ENCODE measurements around the gene CLDN16.

CLDN16 gene

DNA sequence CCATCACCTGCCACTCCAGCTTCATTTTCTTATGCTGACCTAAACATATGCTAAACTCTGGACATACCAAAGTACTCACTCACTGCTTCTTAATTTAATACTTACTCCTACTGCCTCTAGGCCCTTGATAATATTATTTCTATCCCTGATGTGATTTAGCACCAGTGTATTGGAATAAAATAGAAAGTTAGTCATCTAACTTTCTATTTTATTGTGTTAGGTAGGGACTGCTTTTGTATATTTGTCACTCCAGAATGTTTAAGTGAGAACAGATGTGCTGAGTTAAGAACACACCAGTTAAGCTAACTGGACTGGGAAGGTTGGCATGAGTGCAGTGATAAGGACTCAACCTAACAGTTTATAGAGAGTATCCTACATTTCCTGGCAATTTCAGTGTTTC is 6.5 kb upstream of the CLDN16 start:
- DNase-seq, result no peak

DNA sequence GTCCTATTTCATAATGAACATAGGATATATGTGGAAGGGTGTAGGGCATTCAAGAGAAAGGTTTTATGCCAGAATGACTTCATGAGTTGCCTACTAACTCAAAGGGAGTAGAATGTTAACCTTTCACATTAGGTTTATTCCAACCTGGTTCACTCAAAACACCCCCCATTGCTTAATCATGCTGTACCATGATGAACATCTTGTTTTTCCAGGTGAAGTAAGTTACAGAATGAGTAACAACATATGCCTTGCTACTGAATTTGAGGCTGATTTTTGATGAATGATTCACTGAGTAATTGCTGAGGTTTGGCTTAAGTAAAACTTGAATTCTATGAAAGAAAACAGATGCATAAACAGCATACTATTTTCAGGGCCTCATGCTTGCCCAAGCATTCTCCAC is 5.9 kb upstream of the CLDN16 start:
- no peak for DNase-seq

- peak; percentile 69 for DNase-seq
Observed at GRCh38 chr3:190384309-190384756, 3.6 kb upstream of the CLDN16 start.

- peak; percentile 62 for DNase-seq
Observed at GRCh38 chr3:190385731-190386688, 2.0 kb upstream of the CLDN16 start.

DNA sequence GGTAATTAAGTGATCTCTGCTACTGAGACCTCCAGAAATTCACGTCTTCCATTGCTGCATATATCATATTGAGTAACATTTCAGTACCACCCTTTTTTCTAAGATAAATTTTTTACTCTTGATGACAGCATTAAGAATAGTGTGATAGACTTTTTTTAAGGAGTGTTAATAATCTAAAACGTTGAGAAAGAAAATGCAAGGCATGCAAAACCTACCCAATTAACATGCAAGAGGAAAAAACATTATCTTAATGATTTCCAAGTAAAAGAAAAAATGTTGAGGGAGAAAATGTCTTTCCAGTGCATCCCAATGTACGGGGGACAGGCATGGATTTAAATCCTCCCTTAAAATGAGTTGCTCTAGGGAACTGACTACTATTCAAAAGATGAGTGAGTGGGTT is 740 bp downstream of the CLDN16 start:
- DNase-seq, result no peak

- DNase-seq, result no peak
Observed at GRCh38 chr3:190396001-190396400, 8.0 kb downstream of the CLDN16 start.

DNA sequence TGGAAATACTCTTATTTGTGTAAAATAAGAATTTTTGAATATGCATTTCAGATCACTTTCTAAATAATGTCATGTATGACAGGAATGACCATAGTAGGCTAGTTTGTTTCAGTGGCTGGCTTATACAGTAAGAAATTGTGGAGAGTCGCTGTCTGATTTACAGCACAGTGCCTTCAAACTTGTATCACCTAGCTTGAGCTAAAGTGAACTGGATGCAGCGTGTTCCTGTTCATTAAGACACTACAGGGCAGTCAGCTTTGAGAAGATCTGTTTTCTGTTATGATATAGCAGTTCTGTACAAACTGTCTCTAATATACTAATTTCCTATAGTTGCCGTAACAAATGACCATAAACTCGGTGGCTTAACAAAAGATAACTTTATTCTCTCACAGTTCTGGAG is 9.9 kb downstream of the CLDN16 start:
- no peak for DNase-seq

- DNase-seq, result no peak
Observed at GRCh38 chr3:190399677-190400076, 11.7 kb downstream of the CLDN16 start.

DNA sequence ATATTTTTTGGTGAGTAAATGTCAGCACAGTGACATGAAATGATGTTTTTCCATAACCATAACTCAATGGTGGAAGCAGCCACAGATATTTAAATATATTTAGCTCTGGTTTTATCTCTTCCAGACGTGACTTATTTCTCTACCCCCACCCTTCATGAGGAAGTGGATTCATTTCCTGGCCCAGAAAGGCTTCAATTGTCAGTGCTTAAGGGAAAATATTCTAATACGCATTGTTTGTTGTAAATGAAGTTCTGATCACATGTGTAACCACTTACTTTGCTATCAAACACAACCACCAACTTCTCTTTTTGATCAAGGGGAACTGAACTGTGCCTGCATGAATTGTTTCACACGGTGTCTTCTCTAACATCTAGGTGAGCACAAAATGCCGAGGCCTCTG is 14.0 kb downstream of the CLDN16 start:
- DNase-seq, result no peak

DNA sequence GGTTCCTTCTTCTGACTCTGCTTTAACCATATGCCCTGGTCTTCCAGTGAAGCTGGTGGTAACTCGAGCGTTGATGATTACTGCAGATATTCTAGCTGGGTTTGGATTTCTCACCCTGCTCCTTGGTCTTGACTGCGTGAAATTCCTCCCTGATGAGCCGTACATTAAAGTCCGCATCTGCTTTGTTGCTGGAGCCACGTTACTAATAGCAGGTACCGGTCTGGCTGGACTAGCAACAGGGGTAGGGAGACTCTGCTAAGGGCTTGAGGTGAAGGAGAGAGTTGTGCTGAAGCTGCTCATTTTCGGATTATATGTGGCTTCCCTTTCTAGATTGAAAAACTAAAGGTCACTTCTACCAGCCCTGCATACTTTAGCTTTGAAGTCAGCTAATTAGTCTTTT is 16.8 kb downstream of the CLDN16 start:
- no peak for DNase-seq

- DNase-seq, result no peak
Observed at GRCh38 chr3:190414297-190414696, 26.3 kb downstream of the CLDN16 start.

DNA sequence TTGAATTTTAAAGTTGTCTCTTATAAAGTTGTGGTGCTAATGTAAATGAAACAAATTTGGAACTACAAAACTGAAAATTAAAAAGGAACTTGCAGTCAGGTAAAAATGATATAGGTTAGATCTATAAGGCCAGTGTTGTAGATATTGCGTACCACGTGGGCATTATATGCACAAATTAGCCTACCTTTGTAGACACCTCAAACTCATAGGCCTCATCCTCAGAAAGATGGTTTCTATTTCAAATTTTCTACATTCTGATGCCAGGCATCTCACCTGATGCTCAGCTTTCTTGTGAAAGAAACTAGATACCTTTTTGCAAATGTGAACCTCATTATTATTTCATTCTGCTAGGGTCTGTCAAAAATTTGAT is 36.1 kb downstream of the CLDN16 start:
- no peak for DNase-seq

GRCh38 chr3:190424478-190425439 is 36.8 kb downstream of the CLDN16 start:
- DNase-seq, result peak; percentile 50

GRCh38 chr3:190425833-190426232 is 37.9 kb downstream of the CLDN16 start:
- no peak for DNase-seq

- no peak for DNase-seq
Observed at GRCh38 chr3:190426806-190427507, 39.0 kb downstream of the CLDN16 start.

- DNase-seq, result no peak
Observed at GRCh38 chr3:190429681-190430080, 41.7 kb downstream of the CLDN16 start.

DNA sequence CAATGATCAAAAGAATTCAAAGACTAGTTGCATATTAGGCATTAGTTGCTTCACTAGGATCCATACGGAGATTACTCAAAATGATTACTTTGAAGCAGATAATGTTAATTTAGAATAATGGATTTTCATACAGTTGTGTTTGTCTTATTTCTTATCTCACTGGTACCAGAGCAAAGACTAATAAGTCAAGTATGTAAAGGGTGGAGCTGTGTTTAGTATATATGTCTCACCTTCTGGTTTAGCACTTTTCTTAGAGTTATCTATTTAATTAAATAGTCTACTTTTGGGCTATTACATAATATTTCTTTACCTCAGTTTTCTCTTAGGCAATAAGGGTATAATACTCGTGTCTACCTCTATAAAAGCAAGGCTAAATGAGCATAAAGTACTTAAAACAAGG is 42.9 kb downstream of the CLDN16 start:
- DNase-seq, result no peak

- peak; percentile 33 for DNase-seq
Observed at GRCh38 chr3:190432216-190432615, 44.3 kb downstream of the CLDN16 start.

DNA sequence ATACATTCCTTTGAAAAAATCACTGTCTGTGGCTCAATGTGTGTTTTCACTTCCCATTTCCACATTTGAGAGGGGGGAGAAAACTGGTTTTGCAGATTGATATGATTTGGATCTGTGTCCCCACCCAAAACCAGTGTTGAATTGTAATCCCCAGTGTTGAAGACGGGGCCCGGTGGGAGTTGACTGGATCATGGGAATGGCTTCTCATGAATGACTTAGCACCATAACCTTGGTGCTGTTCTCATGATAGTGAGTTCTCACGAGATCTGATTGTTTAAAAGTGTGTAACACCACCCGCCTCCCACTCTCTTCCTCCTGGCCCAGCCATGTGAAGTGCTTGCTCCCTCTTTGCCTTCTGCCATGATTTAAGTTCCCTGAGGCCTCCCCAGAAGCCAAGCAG is 45.7 kb downstream of the CLDN16 start:
- DNase-seq, result no peak

- no peak for DNase-seq
Observed at GRCh38 chr3:190435618-190436017, 47.7 kb downstream of the CLDN16 start.

GRCh38 chr3:190436331-190436730 is 48.4 kb downstream of the CLDN16 start:
- DNase-seq, result peak; percentile 35

DNA sequence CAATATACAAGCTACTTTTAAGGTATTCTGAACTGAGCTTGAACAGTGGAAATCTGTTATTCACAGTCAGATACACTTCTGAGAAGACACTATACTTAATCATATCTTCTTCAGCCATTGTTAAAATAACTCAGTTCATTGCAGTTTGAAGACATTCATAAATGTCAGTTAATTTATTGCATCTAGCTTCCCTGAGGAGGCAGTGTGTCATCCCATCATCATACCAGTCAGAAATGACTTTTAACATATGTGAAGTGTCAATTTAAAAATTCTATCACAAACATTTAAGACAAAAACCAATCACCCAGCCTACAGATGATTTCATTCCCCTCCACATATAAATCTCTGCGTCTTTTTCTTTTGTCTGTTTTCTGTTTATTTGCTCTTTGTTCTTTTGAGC is 54.3 kb downstream of the CLDN16 start:
- DNase-seq, result no peak

DNA sequence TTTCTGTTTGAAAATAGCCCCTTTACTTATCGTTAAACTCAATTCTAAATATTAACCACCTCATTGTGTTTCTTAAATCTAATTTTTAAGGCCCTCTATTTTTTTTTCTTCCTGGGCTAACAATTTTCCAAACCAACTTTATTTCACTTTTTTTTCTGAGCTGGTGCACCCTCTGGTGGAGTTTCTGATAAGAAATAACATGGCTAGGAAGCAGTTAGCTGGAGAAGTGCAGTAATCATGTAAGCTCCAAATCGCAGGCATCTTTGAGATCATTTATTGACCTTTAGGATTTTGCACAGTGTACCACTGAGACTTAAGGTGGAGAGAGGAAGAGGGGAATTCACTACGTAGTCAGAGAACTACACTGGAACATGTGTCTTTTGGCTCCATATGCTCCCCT is 55.3 kb downstream of the CLDN16 start:
- peak; percentile 62 for DNase-seq

Measured in MV-4-11 (cell line).